Eye (tissue), 1 donor: ENCODE measurements around the gene PTPRA.
A peak's percentile ranks its signal among the peaks of the same experiment; 100 is the strongest.
"Not testable (repeated sequence)": the region's sequence is repeated elsewhere in the genome, so short reads cannot be mapped to it uniquely, and the experiment has no call there.

Experiments used
- DNase-seq: peaks from one replicate; pipeline ENCODE4 v3.0.0-alpha.2; 2015

The PTPRA gene

GRCh38 chr20:3010985-3011723 is 137.9 kb downstream of the PTPRA start:
- no peak for DNase-seq

- DNase-seq, result no peak
Measured at GRCh38 chr20:3011752-3012151, 138.5 kb downstream of the PTPRA start.

- DNase-seq, result no peak
Measured at GRCh38 chr20:3013771-3014170, 140.5 kb downstream of the PTPRA start.

GRCh38 chr20:3014179-3014578 is 140.9 kb downstream of the PTPRA start:
- no peak for DNase-seq

- DNase-seq, result no peak
Measured at GRCh38 chr20:3014662-3015061, 141.4 kb downstream of the PTPRA start.

- not testable (repeated sequence) for DNase-seq
Measured at GRCh38 chr20:3015302-3015701, 142.0 kb downstream of the PTPRA start.

GRCh38 chr20:3021327-3021726 is 148.0 kb downstream of the PTPRA start:
- no peak for DNase-seq

GRCh38 chr20:3021777-3022176 is 148.5 kb downstream of the PTPRA start:
- no peak for DNase-seq

- not testable (repeated sequence) for DNase-seq
Measured at GRCh38 chr20:3022559-3023490, 149.5 kb downstream of the PTPRA start.

GRCh38 chr20:3027987-3028386 is 154.7 kb downstream of the PTPRA start:
- DNase-seq, result no peak

GRCh38 chr20:3031524-3032147 is 158.4 kb downstream of the PTPRA start:
- no peak for DNase-seq

- DNase-seq, result no peak
Measured at GRCh38 chr20:3032624-3033023, 159.3 kb downstream of the PTPRA start.

- DNase-seq, result no peak
Measured at GRCh38 chr20:3037654-3038053, 164.4 kb downstream of the PTPRA start.

GRCh38 chr20:3038454-3038853 is 165.2 kb downstream of the PTPRA start:
- DNase-seq, result no peak

- DNase-seq, result no peak
Measured at GRCh38 chr20:3039426-3039825, 166.1 kb downstream of the PTPRA start.

- no peak for DNase-seq
Measured at GRCh38 chr20:3040086-3040485, 166.8 kb downstream of the PTPRA start.

- peak; percentile 18 for DNase-seq
Measured at GRCh38 chr20:3041854-3042409, 168.7 kb downstream of the PTPRA start.

- DNase-seq, result no peak
Measured at GRCh38 chr20:3042625-3043024, 169.3 kb downstream of the PTPRA start.

GRCh38 chr20:3043322-3043721 is 170.0 kb downstream of the PTPRA start, which contains the start of gene GNRH2:
TSS of gene GNRH2 (plus strand) at chr20:3043622. CDS start at chr20:3044415, 793 bp downstream.
- no peak for DNase-seq

GRCh38 chr20:3044336-3044965 is 171.2 kb downstream of the PTPRA start:
- DNase-seq, result no peak

- DNase-seq, result no peak
Measured at GRCh38 chr20:3045042-3045815, 171.9 kb downstream of the PTPRA start.
